IMR-90 (cell line): ENCODE measurements around the gene FLOT2. TPM values are rescaled to one million over a fixed set of nuclear protein-coding genes. Genes with fewer than 3 reads are reported as not detected.

Experiments used
- ATAC-seq: fragments of 200-7000 bp; cut with Tn5 transposase; 2 replicates; pipeline ENCODE4 v1.9.1; 2020; ENCODE audit warnings: low read depth, mild to moderate bottlenecking, moderate library complexity
- BruUV-seq: library from RNA; stranded (reverse); fragments of 400-500 nt; replicated peaks from 2 replicates; lab custom pipeline; 2021; lab: Mats Ljungman, UMichigan
- CTCF ChIA-PET: fragments of 300-600 bp; formaldehyde crosslinking; extraction: SDS; loops from one replicate; lab custom pipeline; 2021; ENCODE audit warnings: antibody characterized with exemption; lab: Yijun Ruan, JAX
- POLR2A ChIA-PET: fragments of 300-600 bp; sonication (Branson Sonifier 250); formaldehyde crosslinking; loops from one replicate; lab custom pipeline; 2022; ENCODE audit warnings: antibody characterized with exemption; ENCODE audit not compliant: unreplicated experiment; lab: Charles Lee
- DNase-seq: peaks from one replicate; pipeline ENCODE4 v3.0.0; 2013
- H2AFZ ChIP-seq: replicated peaks from 2 replicates; pipeline ENCODE3; 2013; ENCODE audit warnings: low read length, mild to moderate bottlenecking; ENCODE audit not compliant: poor library complexity
- H2AK5ac ChIP-seq: 2 replicates; pipeline ENCODE4 v1.6.1; 2013; ENCODE audit warnings: low read depth, low read length, inconsistent platforms
- H2AK9ac ChIP-seq: replicated peaks from 2 replicates; pipeline ENCODE3; 2013; ENCODE audit warnings: mild to moderate bottlenecking, low read depth, low read length, moderate library complexity; ENCODE audit not compliant: poor library complexity
- H2BK120ac ChIP-seq: 2 replicates; pipeline ENCODE4 v1.6.1; 2013; ENCODE audit warnings: low read depth, low read length, inconsistent platforms
- H2BK15ac ChIP-seq: 3 replicates; pipeline ENCODE4 v1.6.1; 2013; ENCODE audit warnings: low read depth, low read length, inconsistent platforms
- H2BK20ac ChIP-seq: 2 replicates; pipeline ENCODE4 v1.6.1; 2013; ENCODE audit warnings: low read depth, mild to moderate bottlenecking, inconsistent platforms, low read length, moderate library complexity
- H2BK5ac ChIP-seq: 2 replicates; pipeline ENCODE4 v1.6.1; 2013; ENCODE audit warnings: mild to moderate bottlenecking, low read depth, low read length, inconsistent platforms; ENCODE audit not compliant: poor library complexity, severe bottlenecking
- H3K14ac ChIP-seq: replicated peaks from 2 replicates; pipeline ENCODE4 v1.6.1; 2013; ENCODE audit warnings: low read depth, low read length, inconsistent platforms
- H3K18ac ChIP-seq: 2 replicates; pipeline ENCODE4 v1.6.1; 2013; ENCODE audit warnings: low read depth, low read length, control low read depth
- H3K23ac ChIP-seq: 2 replicates; pipeline ENCODE4 v1.6.1; 2013; ENCODE audit warnings: low read depth, low read length, inconsistent platforms
- H3K27ac ChIP-seq: 2 replicates; pipeline ENCODE4 v1.5.1; 2013; ENCODE audit warnings: mild to moderate bottlenecking, control low read depth, low read length; ENCODE audit not compliant: insufficient read depth
- H3K27me3 ChIP-seq: 2 replicates; pipeline ENCODE4 v1.6.1; 2013; ENCODE audit warnings: low read length; ENCODE audit not compliant: control insufficient read depth, insufficient read depth
- H3K36me3 ChIP-seq: 2 replicates; pipeline ENCODE4 v1.6.1; 2013; ENCODE audit warnings: low read length, mixed read lengths; ENCODE audit not compliant: control insufficient read depth, insufficient read depth
- H3K4ac ChIP-seq: 2 replicates; pipeline ENCODE4 v1.6.1; 2013; ENCODE audit warnings: low read depth, low read length, inconsistent platforms
- H3K4me1 ChIP-seq: 2 replicates; pipeline ENCODE4 v1.6.1; 2013; ENCODE audit warnings: low read length, mixed read lengths; ENCODE audit not compliant: control insufficient read depth, insufficient read depth
- H3K4me2 ChIP-seq: 2 replicates; pipeline ENCODE4 v1.6.1; 2013; ENCODE audit warnings: low read depth, mild to moderate bottlenecking, control low read depth, low read length, moderate library complexity
- H3K4me3 ChIP-seq: 2 replicates; pipeline ENCODE4 v1.5.1; 2013; ENCODE audit warnings: low read depth, mild to moderate bottlenecking, control low read depth, low read length, moderate library complexity; ENCODE audit not compliant: insufficient read depth
- H3K56ac ChIP-seq: 2 replicates; pipeline ENCODE4 v1.6.1; 2013; ENCODE audit warnings: low read length, inconsistent platforms; ENCODE audit not compliant: insufficient read depth; ENCODE audit errors: extremely low read depth
- H3K79me1 ChIP-seq, 2 experiments: 2 replicates each; pipeline ENCODE4 v1.6.1; 2013; ENCODE audit warnings: low read length in 2 of 2, inconsistent platforms in 1 of 2, low read depth in 1 of 2
- H3K9ac ChIP-seq: 2 replicates; pipeline ENCODE4 v1.6.1; 2013; ENCODE audit warnings: low read depth, low read length, control low read depth
- H3K9me1 ChIP-seq: 2 replicates; pipeline ENCODE4 v1.6.1; 2013; ENCODE audit warnings: low read length, inconsistent platforms; ENCODE audit not compliant: insufficient read depth
- H3K9me3 ChIP-seq: 2 replicates; pipeline ENCODE4 v1.6.1; 2013; ENCODE audit warnings: low read length; ENCODE audit not compliant: control insufficient read depth, insufficient read depth
- H4K20me1 ChIP-seq: 2 replicates; pipeline ENCODE4 v1.6.1; 2013; ENCODE audit warnings: low read length, inconsistent platforms; ENCODE audit not compliant: insufficient read depth
- H4K5ac ChIP-seq: 2 replicates; pipeline ENCODE4 v1.6.1; 2013; ENCODE audit warnings: mild to moderate bottlenecking, low read depth, low read length, control low read depth
- H4K8ac ChIP-seq, 2 experiments: 2 replicates each; pipeline ENCODE4 v1.6.1; 2013; ENCODE audit warnings: low read depth in 2 of 2, low read length in 2 of 2, control low read depth in 1 of 2, inconsistent platforms in 1 of 2
- H4K91ac ChIP-seq: 2 replicates; pipeline ENCODE4 v1.6.1; 2013; ENCODE audit warnings: low read depth, low read length, inconsistent platforms; ENCODE audit not compliant: insufficient read depth
- BHLHE40 ChIP-seq: fragments of 150-350 bp; IDR thresholded peaks from 2 replicates; pipeline ENCODE4 v1.6.1; 2016; ENCODE audit warnings: mild to moderate bottlenecking, low read depth, low read length
- CEBPB ChIP-seq: IDR thresholded peaks from 2 replicates; pipeline ENCODE4 v1.6.1; 2012; ENCODE audit warnings: low read depth, low read length, improper control_type of control experiment
- CHD1 ChIP-seq: IDR thresholded peaks from 2 replicates; pipeline ENCODE4 v1.6.1; 2012; ENCODE audit warnings: low read depth, low read length, improper control_type of control experiment
- CTCF ChIP-seq: conservative IDR thresholded peaks from 2 replicates; pipeline ENCODE4 v1.5.1; 2012; ENCODE audit warnings: mild to moderate bottlenecking, low read depth, low read length, improper control_type of control experiment
- ELK1 ChIP-seq: fragments of 150-350 bp; IDR thresholded peaks from 2 replicates; pipeline ENCODE4 v1.6.1; 2016; ENCODE audit warnings: low read depth, mild to moderate bottlenecking, low read length, moderate library complexity, borderline replicate concordance
- FOS ChIP-seq: fragments of 150-350 bp; IDR thresholded peaks from 2 replicates; pipeline ENCODE4 v1.6.1; 2016; ENCODE audit warnings: low read depth, low read length
- MAFK ChIP-seq: IDR thresholded peaks from 2 replicates; pipeline ENCODE4 v1.6.1; 2012; ENCODE audit warnings: low read depth, low read length, improper control_type of control experiment
- MAZ ChIP-seq: IDR thresholded peaks from 2 replicates; pipeline ENCODE4 v1.6.1; 2012; ENCODE audit warnings: low read depth, mild to moderate bottlenecking, low read length, improper control_type of control experiment, moderate library complexity, borderline replicate concordance
- MXI1 ChIP-seq: IDR thresholded peaks from 2 replicates; pipeline ENCODE4 v1.6.1; 2012; ENCODE audit warnings: low read depth, mild to moderate bottlenecking, low read length, moderate library complexity, borderline replicate concordance
- NFE2L2 ChIP-seq: fragments of 150-350 bp; IDR thresholded peaks from 2 replicates; pipeline ENCODE4 v1.6.1; 2016; ENCODE audit warnings: low read depth, mild to moderate bottlenecking, low read length
- POLR2A ChIP-seq: IDR thresholded peaks from 2 replicates; pipeline ENCODE4 v1.6.1; 2012; ENCODE audit warnings: mild to moderate bottlenecking, low read depth, low read length
- RAD21 ChIP-seq: IDR thresholded peaks from 2 replicates; pipeline ENCODE4 v1.6.1; 2012; ENCODE audit warnings: low read length, improper control_type of control experiment
- RCOR1 ChIP-seq: IDR thresholded peaks from 2 replicates; pipeline ENCODE4 v1.6.1; 2012; ENCODE audit warnings: mild to moderate bottlenecking, low read length, improper control_type of control experiment; ENCODE audit not compliant: insufficient replicate concordance
- RFX5 ChIP-seq: IDR thresholded peaks from 2 replicates; pipeline ENCODE4 v1.8.0; 2012; ENCODE audit warnings: low read depth, mild to moderate bottlenecking, low read length, moderate library complexity
- SMC3 ChIP-seq: fragments of 150-350 bp; IDR thresholded peaks from 2 replicates; pipeline ENCODE4 v1.6.1; 2016; ENCODE audit warnings: low read depth, mild to moderate bottlenecking, antibody characterized with exemption, low read length, moderate library complexity
- USF2 ChIP-seq: fragments of 150-350 bp; IDR thresholded peaks from 2 replicates; pipeline ENCODE4 v1.6.1; 2017; ENCODE audit warnings: mild to moderate bottlenecking, antibody characterized with exemption, low read length, low read depth
- WGBS, 2 experiments: methylation state at CpG; one replicate each; pipeline versions ENCODE4 v1.1.5 to v1.1.7; 2013; ENCODE audit warnings: missing lambda C conversion rate in 2 of 2; ENCODE audit not compliant: insufficient read length in 1 of 2; ENCODE audit errors: extremely low coverage in 2 of 2; 5-methylcytosine and 5-hydroxymethylcytosine counted together
- dilution Hi-C: fragments of 300-500 bp; cut with HindIII; formaldehyde crosslinking; loops from one replicate; pipeline ENCODE4 v1.14.3; 2018; ENCODE audit warnings: low sequenced_read_pairs; ENCODE audit not compliant: unreplicated experiment
- in situ Hi-C: fragments of 300-500 bp; cut with MboI; formaldehyde crosslinking; loops from 3 replicates; pipeline ENCODE4 v1.14.3; 2019; ENCODE audit warnings: low sequenced_read_pairs, inconsistent platforms, mixed read lengths
- intact Hi-C: fragments of 100-400 bp; cut with micrococcal nuclease; formaldehyde crosslinking; loops from 2 replicates; pipeline ENCODE4 v1.10.0; 2022
- polyA plus RNA-seq, 3 experiments: library from polyadenylated mRNA; depleted of rRNA; stranded (reverse); fragments of >200 nt; gene quantifications; 2 replicates each; pipeline ENCODE4 v1.2.3, GENCODE V29; 2012; ENCODE audit warnings: low replicate concordance in 1 of 3
- total RNA-seq: library from RNA; depleted of rRNA; stranded (reverse); fragments of >200 nt; gene quantifications from 2 replicates; pipeline ENCODE4 v1.2.3, GENCODE V29; 2012

FLOT2 gene
- total and polyA plus RNA-seq, 2 of the 4 experiments (the other 2 are of a cell fraction): 19.7 to 67.9 TPM

- WGBS, 2 experiments: no CpG with 5 or more reads among the region's 1 CpG
- CTCF ChIA-PET: no interaction called here
Measured at GRCh38 chr17:28910534-28910933, 13.0 kb upstream of the FLOT2 start.

More at GRCh38 chr17:28910534-28910933, 13.0 kb upstream of the FLOT2 start:
- in situ Hi-C loops (no loop called here), intact Hi-C loops (no loop called here), dilution Hi-C loops (no loop called here)
- no peaks in the 10 kb centered on the region for H3K9me3 ChIP-seq
- no peak overlapping the region for H3K4me2 ChIP-seq
- ATAC-seq (no peak), DNase-seq (no peak)
- no peak overlapping the region for H4K8ac ChIP-seq
- POLR2A ChIA-PET: interaction anchor here (0.5 kb wide), 1 partner anchor 68 kb away, joined by 3 read pairs; the partner anchor contains the start of gene FAM222B
- H3K4ac ChIP-seq: no peak overlapping the region
- peaks cover 20% of the 10 kb centered on the region for H3K4me1 ChIP-seq
- H2BK15ac ChIP-seq: no peak overlapping the region
- peaks cover 10% of the 10 kb centered on the region for H3K9me1 ChIP-seq
- no peak overlapping the region for H4K91ac ChIP-seq
- peaks cover 43% of the 10 kb centered on the region; the same call in 1 of the 2 replicates for H4K20me1 ChIP-seq
- no peaks in the 10 kb centered on the region for H3K27me3 ChIP-seq
- H3K36me3 ChIP-seq: peaks cover 77% of the 10 kb centered on the region
- no peak overlapping the region for H2BK120ac ChIP-seq
- no peak overlapping the region for H2AFZ ChIP-seq
- TF ChIP-seq FOS: no peak
- TF ChIP-seq ELK1: no peak
- TF ChIP-seq USF2: no peak
- TF ChIP-seq MXI1: no peak
- no peak for TF ChIP-seq MAZ
- no peak for TF ChIP-seq POLR2A
- no peak for TF ChIP-seq CEBPB
- no peak for TF ChIP-seq SMC3
- no peak for TF ChIP-seq RAD21
- TF ChIP-seq MAFK: no peak
- TF ChIP-seq RFX5: no peak
- TF ChIP-seq CTCF: no peak
- TF ChIP-seq RCOR1: no peak
- TF ChIP-seq NFE2L2: no peak
- no peak for TF ChIP-seq BHLHE40
- no peak for TF ChIP-seq CHD1
- BruUV-seq: no TSS peak
- no peak overlapping the region for H3K56ac ChIP-seq
- no peak overlapping the region for H3K23ac ChIP-seq
- no peak overlapping the region for H2AK5ac ChIP-seq
- H2BK20ac ChIP-seq: no peak overlapping the region
- no peak overlapping the region for H2BK5ac ChIP-seq
- H3K79me1 ChIP-seq: peaks cover 17 to 64% of the 10 kb centered on the region in 2 experiments
- H3K9ac ChIP-seq: no peak overlapping the region
- H3K27ac ChIP-seq: no peak overlapping the region
- no peak overlapping the region for H3K14ac ChIP-seq
- no peak overlapping the region for H4K5ac ChIP-seq
- no peak overlapping the region for H3K18ac ChIP-seq
- no peak overlapping the region for H2AK9ac ChIP-seq
- no peak overlapping the region for H3K4me3 ChIP-seq
